Spleen (tissue), 7 donors: ENCODE data around the gene AP3S1.

ENCODE experiments used
- POLR2A ChIP-seq, 3 donors: fragments of 450-650 bp; IDR thresholded peaks; one replicate each; pipeline ENCODE4 v1.5.1; 2017; ENCODE audit warnings: antibody characterized with exemption in 3 of 3, mild to moderate bottlenecking in 1 of 3
- POLR2AphosphoS5 ChIP-seq, 3 donors: sonication (generic); formaldehyde crosslinking; IDR thresholded peaks; one replicate each; pipeline ENCODE4 v1.5.1; 2017; ENCODE audit warnings: antibody characterized with exemption in 3 of 3
- TF ChIP-seq, protein P1 (sequence below), 11 experiments: fragments of 200-600 bp in 7 of 11; fragments of 450-650 bp in 4 of 11; sonication (generic) in 4 of 11; IDR thresholded peaks in 8 of 11; conservative IDR thresholded peaks in 3 of 11; 1 replicate in 7 of 11; 2 replicates in 4 of 11; pipeline versions ENCODE4 v1.4.0 to v1.8.0; 2016 to 2021; ENCODE audit warnings: antibody characterized with exemption in 11 of 11, inconsistent platforms in 4 of 11, mild to moderate bottlenecking in 1 of 11
- donor health status: DM: no; HTN: no; CAD: no; lungs with moderate emphysema.
- donor health status: DM: no; HTN: no; CAD: no.
- donor health status: DM: no; HTN: no; CAD: no.

DNA sequence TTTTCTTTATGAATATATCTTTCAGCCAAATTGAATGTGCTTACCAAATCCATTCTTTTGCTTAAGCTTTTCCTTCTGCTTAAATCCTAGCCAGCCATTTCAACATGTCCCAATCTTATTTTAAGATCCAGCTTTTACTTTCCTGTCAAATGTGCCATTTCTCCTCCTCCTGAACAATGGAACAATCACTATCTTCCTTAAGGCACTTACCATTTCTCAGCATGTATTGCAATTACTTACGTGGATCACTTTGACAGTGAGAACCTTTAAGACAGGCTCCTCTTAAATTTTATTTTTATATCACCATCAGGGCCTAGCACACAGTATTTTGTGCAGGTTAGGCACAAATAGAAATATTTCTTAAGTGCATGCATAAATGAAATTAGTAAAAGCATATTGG, 20.9 kb upstream of the AP3S1 start:
- no peak for TF ChIP-seq POLR2A (IDR thresholded peaks at IDR 0.05)
- TF ChIP-seq, protein P1, sequence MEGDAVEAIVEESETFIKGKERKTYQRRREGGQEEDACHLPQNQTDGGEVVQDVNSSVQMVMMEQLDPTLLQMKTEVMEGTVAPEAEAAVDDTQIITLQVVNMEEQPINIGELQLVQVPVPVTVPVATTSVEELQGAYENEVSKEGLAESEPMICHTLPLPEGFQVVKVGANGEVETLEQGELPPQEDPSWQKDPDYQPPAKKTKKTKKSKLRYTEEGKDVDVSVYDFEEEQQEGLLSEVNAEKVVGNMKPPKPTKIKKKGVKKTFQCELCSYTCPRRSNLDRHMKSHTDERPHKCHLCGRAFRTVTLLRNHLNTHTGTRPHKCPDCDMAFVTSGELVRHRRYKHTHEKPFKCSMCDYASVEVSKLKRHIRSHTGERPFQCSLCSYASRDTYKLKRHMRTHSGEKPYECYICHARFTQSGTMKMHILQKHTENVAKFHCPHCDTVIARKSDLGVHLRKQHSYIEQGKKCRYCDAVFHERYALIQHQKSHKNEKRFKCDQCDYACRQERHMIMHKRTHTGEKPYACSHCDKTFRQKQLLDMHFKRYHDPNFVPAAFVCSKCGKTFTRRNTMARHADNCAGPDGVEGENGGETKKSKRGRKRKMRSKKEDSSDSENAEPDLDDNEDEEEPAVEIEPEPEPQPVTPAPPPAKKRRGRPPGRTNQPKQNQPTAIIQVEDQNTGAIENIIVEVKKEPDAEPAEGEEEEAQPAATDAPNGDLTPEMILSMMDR (IDR thresholded peaks at IDR 0.05 in 8 of 11, conservative IDR thresholded peaks at IDR 0.05 in 3 of 11): no peak
- TF ChIP-seq POLR2AphosphoS5 (IDR thresholded peaks at IDR 0.05): no peak
